NAMALWA (cell line): ENCODE measurements around the gene OR9A4.
"Not testable (repeated sequence)": the region's sequence is repeated elsewhere in the genome, so short reads cannot be mapped to it uniquely, and the experiment has no call there.

Experiments used
- DNase-seq: peaks from one replicate; pipeline ENCODE4 v3.0.0-alpha.2; 2015; ENCODE audit warnings: low spot score

The OR9A4 gene

GRCh38 chr7:141916099-141916498 is at the start of gene OR9A4:
Gene OR9A4, plus strand, starts transcription at chr7:141916399. Its CDS starts 2,477 bp downstream, at chr7:141918876.
- DNase-seq = no peak

- no peak for DNase-seq
Measured at GRCh38 chr7:141866974-141867373, 49.2 kb upstream of the OR9A4 start.

GRCh38 chr7:141872931-141873330 is 43.3 kb upstream of the OR9A4 start:
- peak; percentile 16 for DNase-seq

- DNase-seq = no peak
Measured at GRCh38 chr7:141874787-141875186, 41.4 kb upstream of the OR9A4 start.

- no peak for DNase-seq
Measured at GRCh38 chr7:141875453-141875852, 40.7 kb upstream of the OR9A4 start.

GRCh38 chr7:141876371-141876770 is 39.8 kb upstream of the OR9A4 start:
- DNase-seq = no peak

- DNase-seq = no peak
Measured at GRCh38 chr7:141877365-141877764, 38.8 kb upstream of the OR9A4 start.

- no peak for DNase-seq
Measured at GRCh38 chr7:141880960-141881359, 35.2 kb upstream of the OR9A4 start.

GRCh38 chr7:141884539-141885225 is 31.5 kb upstream of the OR9A4 start:
- DNase-seq = no peak

- no peak for DNase-seq
Measured at GRCh38 chr7:141889321-141889720, 26.9 kb upstream of the OR9A4 start.

- no peak for DNase-seq
Measured at GRCh38 chr7:141891336-141891735, 24.9 kb upstream of the OR9A4 start.

GRCh38 chr7:141899366-141899765 is 16.8 kb upstream of the OR9A4 start:
- not testable (repeated sequence) for DNase-seq

- DNase-seq = no peak
Measured at GRCh38 chr7:141906285-141906684, 9.9 kb upstream of the OR9A4 start.

- no peak for DNase-seq
Measured at GRCh38 chr7:141911391-141911790, 4.8 kb upstream of the OR9A4 start.

GRCh38 chr7:141915565-141915964 is 634 bp upstream of the OR9A4 start:
- no peak for DNase-seq

- DNase-seq = no peak
Measured at GRCh38 chr7:141920281-141920680, 4.1 kb downstream of the OR9A4 start.

GRCh38 chr7:141928146-141928844 is 12.1 kb downstream of the OR9A4 start:
- no peak for DNase-seq

GRCh38 chr7:141928845-141929195 is 12.6 kb downstream of the OR9A4 start:
- no peak for DNase-seq

GRCh38 chr7:141930211-141930610 is 14.0 kb downstream of the OR9A4 start:
- no peak for DNase-seq

- DNase-seq = no peak
Measured at GRCh38 chr7:141941075-141941474, 24.9 kb downstream of the OR9A4 start.

GRCh38 chr7:141943846-141944245 is 27.6 kb downstream of the OR9A4 start:
- DNase-seq = no peak

- no peak for DNase-seq
Measured at GRCh38 chr7:141944811-141945210, 28.6 kb downstream of the OR9A4 start.

- DNase-seq = no peak
Measured at GRCh38 chr7:141945356-141945755, 29.2 kb downstream of the OR9A4 start.

GRCh38 chr7:141946796-141947195 is 30.6 kb downstream of the OR9A4 start, which contains the start of gene CLEC5A:
Gene CLEC5A, minus strand, starts transcription at chr7:141946974. Its CDS starts 682 bp downstream, at chr7:141946292.
- no peak for DNase-seq
